Liver (tissue), 9 donors: ENCODE measurements around the gene DCT. TPM values are rescaled to one million over a fixed set of nuclear protein-coding genes. Genes with fewer than 3 reads are reported as not detected.

Experiments
- DNase-seq: peaks from one replicate; pipeline ENCODE4 v3.0.0-alpha.2; 2017; ENCODE audit warnings: low spot score
- H3K27ac ChIP-seq, 2 donors: one replicate each; pipeline ENCODE4 v1.7.0; 2013; ENCODE audit warnings: inconsistent platforms in 2 of 2, low read length in 2 of 2, control low read depth in 1 of 2, low read depth in 1 of 2, mild to moderate bottlenecking in 1 of 2
- H3K27me3 ChIP-seq, 4 donors: one replicate each; pipeline versions ENCODE4 v1.6.1 to v1.7.0; 2013; ENCODE audit warnings: low read length in 3 of 4, inconsistent platforms in 1 of 4, mild to moderate bottlenecking in 1 of 4, moderate library complexity in 1 of 4; ENCODE audit not compliant: control insufficient read depth in 4 of 4, insufficient read depth in 4 of 4
- H3K36me3 ChIP-seq, 4 donors: one replicate each; pipeline versions ENCODE4 v1.6.1 to v1.7.0; 2013; ENCODE audit warnings: low read length in 3 of 4, mild to moderate bottlenecking in 3 of 4, low read depth in 1 of 4, moderate library complexity in 1 of 4; ENCODE audit not compliant: control insufficient read depth in 4 of 4, insufficient read depth in 3 of 4
- H3K4me1 ChIP-seq, 4 donors: one replicate each; pipeline versions ENCODE4 v1.6.1 to v1.7.0; 2013; ENCODE audit warnings: low read length in 3 of 4, mild to moderate bottlenecking in 3 of 4, moderate library complexity in 1 of 4; ENCODE audit not compliant: control insufficient read depth in 4 of 4, insufficient read depth in 4 of 4
- H3K4me3 ChIP-seq, 3 donors: one replicate each; pipeline versions ENCODE4 v1.6.1 to v1.7.0; 2013; ENCODE audit warnings: low read length in 3 of 3, control low read depth in 1 of 3, low read depth in 1 of 3, mild to moderate bottlenecking in 1 of 3
- H3K9ac ChIP-seq, 2 donors: one replicate each; pipeline ENCODE4 v1.7.0; 2013; ENCODE audit warnings: low read length in 2 of 2, mild to moderate bottlenecking in 2 of 2, moderate library complexity in 2 of 2, control low read depth in 1 of 2, low read depth in 1 of 2
- H3K9me3 ChIP-seq, 4 donors: one replicate each; pipeline versions ENCODE4 v1.6.1 to v1.7.0; 2013; ENCODE audit warnings: low read length in 3 of 4; ENCODE audit not compliant: control insufficient read depth in 4 of 4
- EGR1 ChIP-seq, 2 donors: IDR thresholded peaks; 2 replicates each; pipeline ENCODE4 v1.6.1; 2016 to 2018; ENCODE audit warnings: antibody characterized with exemption in 2 of 2, low read depth in 2 of 2
- FOXA1 ChIP-seq: IDR thresholded peaks from 2 replicates; pipeline ENCODE4 v1.6.1; 2016; ENCODE audit warnings: antibody characterized with exemption
- FOXA2 ChIP-seq: IDR thresholded peaks from 2 replicates; pipeline ENCODE4 v1.6.1; 2016; ENCODE audit warnings: antibody characterized with exemption
- GABPA ChIP-seq, 2 donors: IDR thresholded peaks in 1 of 2; conservative IDR thresholded peaks in 1 of 2; 2 replicates each; pipeline ENCODE4 v1.6.1; 2016; ENCODE audit warnings: antibody characterized with exemption in 2 of 2, mild to moderate bottlenecking in 1 of 2, moderate library complexity in 1 of 2
- HNF4A ChIP-seq, 2 donors: conservative IDR thresholded peaks; 2 replicates each; pipeline ENCODE4 v1.6.1; 2016; ENCODE audit warnings: antibody characterized with exemption in 2 of 2, mild to moderate bottlenecking in 2 of 2
- HNF4G ChIP-seq: IDR thresholded peaks from 2 replicates; pipeline ENCODE4 v1.6.1; 2016; ENCODE audit warnings: antibody characterized with exemption
- JUND ChIP-seq, 2 donors: IDR thresholded peaks; 2 replicates each; pipeline ENCODE4 v1.6.1; 2016; ENCODE audit warnings: antibody characterized with exemption in 2 of 2
- MAX ChIP-seq: IDR thresholded peaks from 2 replicates; pipeline ENCODE4 v1.6.1; 2016; ENCODE audit warnings: antibody characterized with exemption
- NR2F2 ChIP-seq: IDR thresholded peaks from 2 replicates; pipeline ENCODE4 v1.6.1; 2016; ENCODE audit warnings: antibody characterized with exemption
- RAD21 ChIP-seq, 2 donors: IDR thresholded peaks; 2 replicates each; pipeline ENCODE4 v1.6.1; 2016; ENCODE audit warnings: antibody characterized with exemption in 2 of 2, mild to moderate bottlenecking in 2 of 2
- REST ChIP-seq: IDR thresholded peaks from 2 replicates; pipeline ENCODE4 v1.6.1; 2016; ENCODE audit warnings: antibody characterized with exemption, mild to moderate bottlenecking
- RXRA ChIP-seq, 2 donors: IDR thresholded peaks; 2 replicates each; pipeline ENCODE4 v1.6.1; 2017 to 2018; ENCODE audit warnings: antibody characterized with exemption in 2 of 2, mild to moderate bottlenecking in 1 of 2
- SP1 ChIP-seq: IDR thresholded peaks from 2 replicates; pipeline ENCODE4 v1.6.1; 2018; ENCODE audit warnings: antibody characterized with exemption, mild to moderate bottlenecking
- TAF1 ChIP-seq: conservative IDR thresholded peaks from 2 replicates; pipeline ENCODE4 v1.6.1; 2016; ENCODE audit warnings: antibody characterized with exemption, mild to moderate bottlenecking
- YY1 ChIP-seq: IDR thresholded peaks from 2 replicates; pipeline ENCODE4 v1.6.1; 2016; ENCODE audit warnings: antibody characterized with exemption, mild to moderate bottlenecking
- WGBS: extraction: QIAGEN DNeasy Blood & Tissue Kit; methylation state at CpG from one replicate; pipeline ENCODE4 v1.1.7; 2013; 5-methylcytosine and 5-hydroxymethylcytosine counted together
- polyA plus RNA-seq, 2 donors: library from polyadenylated mRNA; stranded (reverse) in 1 of 2; unstranded in 1 of 2; fragments of 200-250 nt in 1 of 2; fragments of >200 nt in 1 of 2; fragmentation: Nextera tagmentation in 1 of 2; extraction: Ambion mirVana in 1 of 2; gene quantifications; one replicate each; pipeline versions ENCODE4 v1.2.1 to v1.2.3, GENCODE V29; 2013 to 2015
- total RNA-seq, 2 donors: library from RNA; depleted of rRNA; stranded (reverse); fragments of >200 nt; gene quantifications; one replicate each; pipeline ENCODE4 v1.2.3, GENCODE V29; 2014
- TF ChIP-seq, protein P1 (sequence below): IDR thresholded peaks from 2 replicates; pipeline ENCODE4 v1.6.1; 2016; ENCODE audit warnings: antibody characterized with exemption
- TF ChIP-seq, protein P2 (sequence below): IDR thresholded peaks from 2 replicates; pipeline ENCODE4 v1.6.1; 2016; ENCODE audit warnings: antibody characterized with exemption
- TF ChIP-seq, protein P3 (sequence below): fragments of 150-350 bp; IDR thresholded peaks from 2 replicates; pipeline ENCODE4 v1.5.1; 2017; ENCODE audit warnings: improper control_type of control experiment, low read depth, low read length; ENCODE audit not compliant: missing input control
- donor health status: healthy.
- donor health status: healthy.
- donor health status: healthy.
- donor health status: healthy.
- donor health status: healthy.

DCT gene
- total and polyA plus RNA-seq, 4 donors, result 0.08 to 0.19 TPM; not detected in 2

DNA sequence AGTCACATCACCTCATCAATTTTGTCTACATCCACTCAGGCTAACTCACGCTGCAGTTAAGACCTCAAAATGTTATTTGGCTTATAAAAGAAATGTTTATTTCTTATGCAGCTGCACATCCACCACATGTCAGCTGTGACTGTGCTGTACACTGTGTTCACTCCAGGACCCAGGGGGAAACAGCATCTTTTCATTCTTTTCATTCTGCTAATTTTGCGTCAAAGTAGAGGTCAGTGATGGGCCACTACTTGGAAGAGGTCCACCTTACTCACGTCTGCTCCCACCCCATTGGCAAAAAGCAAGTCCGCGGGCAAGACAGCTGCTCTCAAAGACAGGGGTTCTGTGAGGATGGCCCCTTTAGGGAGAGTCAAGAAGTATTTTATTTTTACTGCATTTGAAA lies 4.5 kb upstream of the DCT start:
- no peak for DNase-seq
- Histone ChIP-seq H3K9me3 (no peaks in the 10 kb centered on the region), H3K4me3 (no peak overlapping the region), H3K27me3 (no peaks in the 10 kb centered on the region), H3K4me1 (no peaks in the 10 kb centered on the region), H3K9ac (no peak overlapping the region), H3K36me3 (no peaks in the 10 kb centered on the region), H3K27ac (no peak overlapping the region)
- WGBS, result 94% methylated on average over 5 of the region's 5 CpGs
- TF ChIP-seq GABPA (IDR thresholded peaks at IDR 0.05 in 1 of 2, conservative IDR thresholded peaks at IDR 0.05 in 1 of 2) (no peak), FOXA1 (no peak), HNF4A (conservative IDR thresholded peaks at IDR 0.05) (no peak), SP1 (no peak), FOXA2 (no peak), HNF4G (no peak), RXRA (IDR thresholded peaks at IDR 0.05) (no peak), MAX (no peak), RAD21 (IDR thresholded peaks at IDR 0.05) (no peak), EGR1 (IDR thresholded peaks at IDR 0.05; ENCODE audit: low read depth in 2 of 2) (no peak), YY1 (no peak), NR2F2 (no peak), JUND (IDR thresholded peaks at IDR 0.05) (no peak), TAF1 (no peak), REST (no peak)
- TF ChIP-seq, protein P1, sequence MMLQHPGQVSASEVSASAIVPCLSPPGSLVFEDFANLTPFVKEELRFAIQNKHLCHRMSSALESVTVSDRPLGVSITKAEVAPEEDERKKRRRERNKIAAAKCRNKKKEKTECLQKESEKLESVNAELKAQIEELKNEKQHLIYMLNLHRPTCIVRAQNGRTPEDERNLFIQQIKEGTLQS, result no peak
- TF ChIP-seq, protein P2, sequence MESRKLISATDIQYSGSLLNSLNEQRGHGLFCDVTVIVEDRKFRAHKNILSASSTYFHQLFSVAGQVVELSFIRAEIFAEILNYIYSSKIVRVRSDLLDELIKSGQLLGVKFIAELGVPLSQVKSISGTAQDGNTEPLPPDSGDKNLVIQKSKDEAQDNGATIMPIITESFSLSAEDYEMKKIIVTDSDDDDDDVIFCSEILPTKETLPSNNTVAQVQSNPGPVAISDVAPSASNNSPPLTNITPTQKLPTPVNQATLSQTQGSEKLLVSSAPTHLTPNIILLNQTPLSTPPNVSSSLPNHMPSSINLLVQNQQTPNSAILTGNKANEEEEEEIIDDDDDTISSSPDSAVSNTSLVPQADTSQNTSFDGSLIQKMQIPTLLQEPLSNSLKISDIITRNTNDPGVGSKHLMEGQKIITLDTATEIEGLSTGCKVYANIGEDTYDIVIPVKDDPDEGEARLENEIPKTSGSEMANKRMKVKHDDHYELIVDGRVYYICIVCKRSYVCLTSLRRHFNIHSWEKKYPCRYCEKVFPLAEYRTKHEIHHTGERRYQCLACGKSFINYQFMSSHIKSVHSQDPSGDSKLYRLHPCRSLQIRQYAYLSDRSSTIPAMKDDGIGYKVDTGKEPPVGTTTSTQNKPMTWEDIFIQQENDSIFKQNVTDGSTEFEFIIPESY, result no peak
- TF ChIP-seq, protein P3, sequence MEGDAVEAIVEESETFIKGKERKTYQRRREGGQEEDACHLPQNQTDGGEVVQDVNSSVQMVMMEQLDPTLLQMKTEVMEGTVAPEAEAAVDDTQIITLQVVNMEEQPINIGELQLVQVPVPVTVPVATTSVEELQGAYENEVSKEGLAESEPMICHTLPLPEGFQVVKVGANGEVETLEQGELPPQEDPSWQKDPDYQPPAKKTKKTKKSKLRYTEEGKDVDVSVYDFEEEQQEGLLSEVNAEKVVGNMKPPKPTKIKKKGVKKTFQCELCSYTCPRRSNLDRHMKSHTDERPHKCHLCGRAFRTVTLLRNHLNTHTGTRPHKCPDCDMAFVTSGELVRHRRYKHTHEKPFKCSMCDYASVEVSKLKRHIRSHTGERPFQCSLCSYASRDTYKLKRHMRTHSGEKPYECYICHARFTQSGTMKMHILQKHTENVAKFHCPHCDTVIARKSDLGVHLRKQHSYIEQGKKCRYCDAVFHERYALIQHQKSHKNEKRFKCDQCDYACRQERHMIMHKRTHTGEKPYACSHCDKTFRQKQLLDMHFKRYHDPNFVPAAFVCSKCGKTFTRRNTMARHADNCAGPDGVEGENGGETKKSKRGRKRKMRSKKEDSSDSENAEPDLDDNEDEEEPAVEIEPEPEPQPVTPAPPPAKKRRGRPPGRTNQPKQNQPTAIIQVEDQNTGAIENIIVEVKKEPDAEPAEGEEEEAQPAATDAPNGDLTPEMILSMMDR, result no peak
